ENCODE data around the gene PPP1R27.
"Not testable (repeated sequence)": the region's sequence is repeated elsewhere in the genome, so short reads cannot be mapped to it uniquely, and the experiment has no call there.

Gene PPP1R27

GRCh38 chr17:81842725-81843504 is 8.1 kb upstream of the PPP1R27 start:
- H3K4me3 ChIP-seq (ENCODE audit: low read depth, low read length) = no peak overlapping the region
- no peak for TF ChIP-seq CTCF (IDR thresholded peaks at IDR 0.05; ENCODE audit: low read depth, low read length)

GRCh38 chr17:81842378-81842724 is 7.5 kb upstream of the PPP1R27 start:
- H3K4me3 ChIP-seq (ENCODE audit: low read depth, low read length) = no peak overlapping the region
- no peak for TF ChIP-seq CTCF (IDR thresholded peaks at IDR 0.05; ENCODE audit: low read depth, low read length)

- TF ChIP-seq CTCF (IDR thresholded peaks at IDR 0.05; ENCODE audit: low read depth, low read length) = no peak
- H3K4me3 ChIP-seq (ENCODE audit: low read depth, low read length) = no peak overlapping the region
These were observed 7.0 kb upstream of the PPP1R27 start for GRCh38 chr17:81841866-81842265.

GRCh38 chr17:81840826-81841778 is 6.3 kb upstream of the PPP1R27 start:
- no peak overlapping the region for H3K4me3 ChIP-seq (ENCODE audit: low read depth, low read length)
- TF ChIP-seq CTCF (IDR thresholded peaks at IDR 0.05; ENCODE audit: low read depth, low read length) = no peak

GRCh38 chr17:81840059-81840458 is 5.2 kb upstream of the PPP1R27 start:
- not testable (repeated sequence) for H3K4me3 ChIP-seq (ENCODE audit: low read depth, low read length)

- no peak overlapping the region for H3K4me3 ChIP-seq (ENCODE audit: low read depth, low read length)
- TF ChIP-seq CTCF (IDR thresholded peaks at IDR 0.05; ENCODE audit: low read depth, low read length) = no peak
These were observed 4.5 kb upstream of the PPP1R27 start for GRCh38 chr17:81839301-81839700.

- no peak for TF ChIP-seq CTCF (IDR thresholded peaks at IDR 0.05; ENCODE audit: low read depth, low read length)
These were observed 4.0 kb upstream of the PPP1R27 start for GRCh38 chr17:81838753-81839255.

More at GRCh38 chr17:81838753-81839255, 4.0 kb upstream of the PPP1R27 start:
- no peak overlapping the region for H3K4me3 ChIP-seq (ENCODE audit: low read depth, low read length)
